ENCODE data around the gene ATP5ME. TPM values are rescaled to one million over a fixed set of nuclear protein-coding genes. Genes with fewer than 3 reads are reported as not detected.
"Not testable (repeated sequence)": the region's sequence is repeated elsewhere in the genome, so short reads cannot be mapped to it uniquely, and the experiment has no call there.

ATP5ME gene
- total and polyA plus RNA-seq, 5 donors: 689 to 1,352 (median 765) TPM

DNA sequence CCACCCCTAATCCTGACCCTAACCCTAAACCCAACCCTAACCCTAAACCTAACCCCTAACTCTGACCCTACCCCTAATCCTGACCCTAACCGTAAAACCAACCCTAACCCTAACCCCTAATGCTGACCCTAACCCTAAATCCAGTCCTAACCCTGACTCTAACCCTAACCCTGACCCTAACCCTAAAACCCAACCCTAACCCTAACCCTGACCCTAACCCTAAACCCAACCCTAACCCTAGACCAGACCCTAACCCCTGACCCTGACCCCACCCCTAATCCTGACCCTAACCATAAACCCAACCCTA lies 30.8 kb upstream of the ATP5ME start:
- intact Hi-C loops (cut with DNase I): no loop called here
- WGBS: 100% methylated on average over 1 of the region's 1 CpG
- H3K27ac ChIP-seq (ENCODE audit: low read length): no peak overlapping the region

DNA sequence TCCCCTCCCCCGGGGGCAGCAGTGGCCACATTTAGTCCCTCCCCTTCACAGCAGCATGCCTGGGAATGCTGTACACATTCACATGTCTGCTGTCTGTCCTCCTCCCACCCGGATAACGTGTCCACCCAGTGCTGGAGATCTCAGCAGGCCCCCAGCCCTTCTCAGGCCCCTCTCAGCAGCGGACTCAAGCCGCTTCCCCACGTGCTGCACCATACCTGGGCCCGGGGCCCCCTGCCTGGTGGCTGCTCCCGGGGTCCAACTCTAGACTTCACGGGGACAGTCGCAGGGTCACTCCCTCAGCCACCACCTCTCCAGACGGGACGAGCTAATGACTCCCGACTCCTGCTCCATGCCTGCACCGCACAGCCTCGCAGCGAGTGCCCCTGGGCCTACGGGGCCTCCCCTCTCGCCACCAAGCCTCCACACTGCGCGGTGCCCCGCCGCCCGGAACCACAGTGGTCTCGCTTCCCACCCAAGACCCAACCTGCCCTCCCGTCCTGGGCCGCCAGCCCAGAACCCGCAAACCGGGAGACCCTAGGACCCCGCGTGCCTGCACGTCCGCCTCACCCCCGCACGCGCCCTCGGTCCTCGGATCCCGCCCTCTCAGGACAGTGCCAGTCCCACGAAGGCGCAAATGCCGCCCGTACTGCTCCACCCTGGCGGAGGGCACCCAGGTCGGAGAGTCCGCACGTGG lies 30.3 kb upstream of the ATP5ME start:
- 93% methylated on average over 46 of the region's 46 CpGs for WGBS
- no peak overlapping the region for H3K4me3 ChIP-seq (ENCODE audit: low read length)
- H3K27me3 ChIP-seq (ENCODE audit: control insufficient read depth, insufficient read depth): no peaks in the 10 kb centered on the region
- intact Hi-C loops (cut with DNase I): no loop called here
- H3K9me3 ChIP-seq (ENCODE audit: control insufficient read depth, low read length): no peaks in the 10 kb centered on the region
- H3K4me1 ChIP-seq (ENCODE audit: control insufficient read depth, insufficient read depth, low read length): peaks cover 5% of the 10 kb centered on the region
- ATAC-seq: peak in 1 of 2 donors; percentile 2
- no peak overlapping the region for H3K27ac ChIP-seq (ENCODE audit: low read length)
- DNase-seq: peak; percentile 38 to 76 (median 74)

More for the DNA sequence above, 30.8 kb upstream of the ATP5ME start:
- peak overlapping the region; percentile 4 for H3K4me3 ChIP-seq (ENCODE audit: low read length)
- H3K27me3 ChIP-seq (ENCODE audit: control insufficient read depth, insufficient read depth): no peaks in the 10 kb centered on the region
- no peak for DNase-seq
- H3K9me3 ChIP-seq (ENCODE audit: control insufficient read depth, low read length): no peaks in the 10 kb centered on the region
- H3K4me1 ChIP-seq (ENCODE audit: control insufficient read depth, insufficient read depth, low read length): peaks cover 5% of the 10 kb centered on the region
- peak in 1 of 2 donors; percentile 1 for ATAC-seq

DNA sequence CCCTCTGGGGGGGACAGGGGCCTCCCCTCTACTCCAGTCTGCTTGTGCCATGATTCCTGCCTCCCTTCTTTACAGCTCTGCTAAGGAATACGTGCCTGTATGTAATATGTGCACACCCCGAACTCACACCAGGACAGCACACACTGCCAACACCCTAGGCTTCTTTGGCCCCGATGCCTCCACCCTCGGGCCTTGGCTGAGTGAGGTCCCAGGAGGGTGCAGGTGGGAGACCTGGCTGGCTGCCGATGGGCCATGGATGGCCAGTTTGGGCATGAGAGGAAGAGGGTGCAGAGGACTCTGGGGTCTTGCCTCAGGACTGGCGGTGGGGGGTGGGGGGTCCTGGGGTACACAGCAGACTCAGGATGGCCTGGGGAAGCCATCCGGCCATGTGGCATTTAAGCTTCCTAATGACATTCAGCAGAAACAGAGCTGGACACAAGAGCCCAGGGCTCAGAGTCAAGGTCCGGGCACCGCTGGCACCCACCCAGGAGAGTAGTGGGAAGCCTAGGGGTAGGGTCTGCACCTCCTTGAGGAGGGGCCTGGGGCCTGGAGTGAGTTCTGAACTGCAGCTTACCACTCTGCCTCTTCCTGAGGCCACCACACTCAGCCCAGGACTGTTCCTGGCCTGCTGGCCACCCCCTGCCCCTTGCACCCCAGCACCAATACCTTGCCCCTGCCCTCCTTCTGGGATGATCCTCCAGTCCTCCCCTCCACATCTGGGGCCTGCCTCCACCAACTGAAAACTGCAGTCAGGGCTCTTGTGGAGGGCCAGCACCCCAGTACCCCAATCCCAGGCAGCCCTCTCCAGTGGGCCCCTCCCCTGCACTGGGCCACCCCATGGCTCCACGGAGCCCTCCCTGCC lies 29.5 kb upstream of the ATP5ME start:
- Histone ChIP-seq H3K27ac (ENCODE audit: low read length) (no peak overlapping the region), H3K4me1 (ENCODE audit: control insufficient read depth, insufficient read depth, low read length) (peaks cover 3% of the 10 kb centered on the region), H3K4me3 (ENCODE audit: low read length) (no peak overlapping the region), H3K27me3 (ENCODE audit: control insufficient read depth, insufficient read depth) (no peaks in the 10 kb centered on the region), H3K9me3 (ENCODE audit: control insufficient read depth, low read length) (no peaks in the 10 kb centered on the region)
- ATAC-seq (no peak), DNase-seq (peak in 1 of 3 donors; percentile 65)
- intact Hi-C loops (cut with DNase I): no loop called here
- WGBS: 82% methylated on average over 10 of the region's 10 CpGs

DNA sequence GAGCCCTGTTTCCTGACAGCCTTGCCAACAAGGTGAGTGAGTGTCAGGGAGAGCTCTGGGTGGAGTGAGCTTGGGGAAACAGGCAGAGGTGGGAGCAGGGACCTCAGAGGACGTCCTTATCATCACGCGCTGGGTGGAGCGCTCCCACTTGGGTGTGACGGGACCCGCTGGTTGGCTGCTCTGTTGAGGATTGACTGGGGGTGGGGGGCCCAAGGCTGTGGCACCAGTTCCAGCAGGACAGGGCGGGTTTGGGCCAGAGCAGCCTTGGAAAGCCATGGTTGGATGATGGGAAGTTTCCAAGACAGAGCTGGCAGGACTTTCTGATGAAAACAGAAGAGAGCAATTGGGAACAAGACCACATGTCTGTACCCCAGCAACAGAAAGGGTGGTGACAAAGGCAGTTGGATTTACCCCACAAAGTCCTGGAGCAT lies 28.6 kb upstream of the ATP5ME start:
- WGBS: 67% methylated on average over 7 of the region's 7 CpGs
- no peaks in the 10 kb centered on the region for H3K4me1 ChIP-seq (ENCODE audit: control insufficient read depth, insufficient read depth, low read length)
- no peaks in the 10 kb centered on the region for H3K27me3 ChIP-seq (ENCODE audit: control insufficient read depth, insufficient read depth)
- H3K4me3 ChIP-seq (ENCODE audit: low read length): no peak overlapping the region
- no peak overlapping the region for H3K27ac ChIP-seq (ENCODE audit: low read length)
- H3K9me3 ChIP-seq (ENCODE audit: control insufficient read depth, low read length): no peaks in the 10 kb centered on the region
- intact Hi-C loops (cut with DNase I): no loop called here
- ATAC-seq (no peak), DNase-seq (peak in 1 of 3 donors; percentile 41)

DNA sequence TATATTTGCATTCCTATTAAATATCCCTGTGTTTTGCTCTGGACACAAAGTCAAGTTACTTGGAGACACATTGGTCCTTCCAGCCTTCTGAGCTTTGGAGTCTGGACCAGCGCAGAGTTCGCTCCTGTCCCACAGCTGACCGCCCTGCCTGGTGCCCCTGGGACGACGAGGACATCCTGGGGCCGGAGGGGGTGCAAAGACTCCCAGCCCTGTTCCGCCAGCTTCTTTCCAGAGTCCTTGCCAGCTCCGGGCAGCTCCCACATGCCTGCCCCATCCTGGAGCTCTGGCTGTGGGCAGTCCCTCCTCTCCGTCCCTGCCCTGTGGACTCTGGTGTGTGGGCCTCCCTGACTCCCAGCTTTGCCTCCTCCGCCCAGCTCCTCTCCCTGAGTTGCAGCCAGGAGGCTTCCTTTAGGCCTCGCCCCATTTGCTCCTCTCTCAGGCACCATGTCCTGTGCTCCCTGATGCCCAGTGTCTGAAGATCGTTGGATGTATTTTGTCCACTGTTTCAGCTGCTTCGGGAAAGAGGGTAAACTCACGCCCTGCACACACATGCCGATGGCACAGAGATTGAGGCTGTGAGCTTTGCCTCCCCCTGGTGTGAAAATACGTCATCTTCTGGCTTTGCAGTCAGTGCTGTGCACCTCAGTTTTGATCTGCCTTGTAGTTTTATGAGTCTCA lies 26.6 kb upstream of the ATP5ME start:
- peak in 1 of 3 donors; percentile 18 for DNase-seq
- 75% methylated on average over 16 of the region's 16 CpGs for WGBS
- intact Hi-C loops (cut with DNase I): no loop called here
- H3K27ac ChIP-seq (ENCODE audit: low read length): no peak overlapping the region
- no peak overlapping the region for H3K4me3 ChIP-seq (ENCODE audit: low read length)
- ATAC-seq: no peak
- no peaks in the 10 kb centered on the region for H3K9me3 ChIP-seq (ENCODE audit: control insufficient read depth, low read length)
- H3K27me3 ChIP-seq (ENCODE audit: control insufficient read depth, insufficient read depth): no peaks in the 10 kb centered on the region
- no peaks in the 10 kb centered on the region for H3K4me1 ChIP-seq (ENCODE audit: control insufficient read depth, insufficient read depth, low read length)

DNA sequence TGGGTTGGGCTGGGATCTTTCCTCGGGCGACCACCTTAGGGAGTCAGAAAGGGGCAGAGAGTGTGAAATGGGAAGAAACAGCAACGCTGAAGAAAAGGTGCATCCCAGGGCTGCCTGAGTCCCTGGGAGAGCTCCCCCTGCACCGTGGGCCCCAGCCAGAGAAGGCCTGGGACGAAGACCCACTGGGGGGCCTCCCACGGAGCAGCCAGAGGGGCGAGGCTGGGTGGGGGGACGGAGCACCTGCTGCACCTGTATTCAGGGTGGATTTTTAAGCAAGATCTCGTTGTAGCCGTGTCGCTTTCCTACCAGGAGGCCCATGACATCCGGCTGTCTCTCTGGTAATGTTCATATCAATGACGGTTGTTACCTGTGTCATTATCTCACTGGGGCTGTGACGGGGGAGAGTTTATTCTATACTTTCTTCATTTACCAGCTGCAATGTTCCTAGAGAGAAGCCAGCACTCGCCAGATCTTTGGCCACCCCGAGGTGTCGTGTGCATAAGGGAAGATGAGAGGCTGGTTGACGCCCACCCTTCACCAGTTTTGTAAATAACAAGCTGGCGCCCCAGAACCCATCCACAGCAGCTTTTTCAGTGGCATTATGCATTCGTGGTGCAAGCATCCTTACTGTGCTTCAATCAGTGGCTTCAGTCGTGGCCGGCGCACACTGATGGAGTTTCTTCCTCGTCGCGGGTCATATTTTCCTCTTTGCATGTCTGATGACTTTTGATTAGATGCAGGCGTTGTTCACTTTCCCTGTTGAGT lies 25.9 kb upstream of the ATP5ME start:
- no peaks in the 10 kb centered on the region for H3K27me3 ChIP-seq (ENCODE audit: control insufficient read depth, insufficient read depth)
- ATAC-seq (no peak), DNase-seq (peak in 1 of 3 donors; percentile 16)
- 81% methylated on average over 27 of the region's 27 CpGs for WGBS
- intact Hi-C loops (cut with DNase I): no loop called here
- H3K4me1 ChIP-seq (ENCODE audit: control insufficient read depth, insufficient read depth, low read length): no peaks in the 10 kb centered on the region
- H3K27ac ChIP-seq (ENCODE audit: low read length): no peak overlapping the region
- H3K4me3 ChIP-seq (ENCODE audit: low read length): no peak overlapping the region
- H3K9me3 ChIP-seq (ENCODE audit: control insufficient read depth, low read length): no peaks in the 10 kb centered on the region

DNA sequence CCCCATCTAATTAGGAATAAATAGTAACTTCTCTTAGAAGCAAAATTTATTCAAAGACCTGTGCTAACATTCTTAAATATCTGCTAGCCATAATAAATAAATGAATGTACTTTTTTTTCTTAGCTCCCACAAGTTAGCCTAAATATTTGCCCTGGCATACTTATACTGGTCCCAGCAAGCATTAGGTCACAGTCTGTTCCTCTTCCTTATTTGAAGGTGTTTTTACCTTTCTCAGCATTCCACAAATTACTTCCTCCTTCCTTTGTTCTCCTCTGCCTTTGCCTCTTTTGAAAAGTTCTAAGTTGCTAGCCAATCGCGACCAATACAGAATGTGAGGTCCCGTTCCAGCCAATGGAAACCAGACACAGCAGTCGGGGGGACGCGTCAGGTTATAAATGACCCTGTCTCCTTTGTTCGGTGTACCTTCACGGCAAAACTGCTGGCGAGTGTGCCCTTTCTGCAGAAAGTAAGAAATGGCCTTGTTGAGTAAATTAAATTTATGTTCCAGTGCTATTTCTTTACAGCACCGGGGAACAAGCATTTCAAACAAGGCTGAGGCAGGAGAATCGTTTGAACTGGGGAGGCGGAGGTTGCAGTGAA lies 20.4 kb upstream of the ATP5ME start:
- H3K9me3 ChIP-seq (ENCODE audit: control insufficient read depth, low read length); H3K4me1 ChIP-seq (ENCODE audit: control insufficient read depth, insufficient read depth, low read length); H3K27ac ChIP-seq (ENCODE audit: low read length); H3K27me3 ChIP-seq (ENCODE audit: control insufficient read depth, insufficient read depth); ATAC-seq; H3K4me3 ChIP-seq (ENCODE audit: low read length); intact Hi-C loops (cut with DNase I): not testable (repeated sequence)
- 87% methylated on average over 12 of the region's 12 CpGs for WGBS
- DNase-seq: peak in 1 of 3 donors; percentile 7

DNA sequence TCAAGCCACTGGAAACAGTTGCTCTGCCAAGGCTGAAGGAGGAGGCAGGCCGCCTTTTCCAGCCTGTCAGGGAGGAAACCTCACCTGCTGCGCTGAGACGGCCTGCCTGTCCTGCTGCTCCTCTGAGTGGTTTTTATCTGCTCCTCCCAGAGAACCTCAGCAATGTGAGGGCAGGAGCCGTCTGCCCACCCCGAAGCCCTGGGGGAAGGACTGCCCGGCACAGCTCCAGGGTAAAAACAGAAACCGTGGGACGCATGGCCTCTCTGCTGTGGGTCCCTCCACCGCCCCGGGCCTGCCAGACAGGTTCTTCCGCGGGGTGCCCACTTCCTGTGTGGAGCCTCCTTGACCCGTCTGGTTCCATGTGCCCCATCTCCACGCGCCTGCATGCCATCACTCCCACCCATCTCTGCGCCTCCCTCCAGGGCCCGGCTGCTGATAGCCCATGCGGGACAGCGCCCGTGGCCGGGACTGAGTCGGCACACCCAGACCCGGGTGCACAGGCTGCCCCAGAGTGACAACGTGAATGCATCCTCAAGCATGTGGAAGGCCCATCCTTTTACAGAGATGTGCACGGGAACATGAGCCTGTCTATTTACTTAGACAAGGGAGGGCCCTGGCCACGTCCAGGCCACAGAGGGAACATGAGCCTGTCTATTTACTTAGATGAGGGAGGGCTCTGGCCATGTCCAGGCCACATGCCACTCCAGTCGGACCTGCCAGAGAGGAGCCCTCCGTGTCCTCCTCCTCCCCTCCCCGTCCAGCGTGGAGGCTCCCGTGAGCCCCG lies 18.9 kb upstream of the ATP5ME start:
- no peaks in the 10 kb centered on the region for H3K9me3 ChIP-seq (ENCODE audit: control insufficient read depth, low read length)
- intact Hi-C loops (cut with DNase I): no loop called here
- no peak for ATAC-seq
- WGBS: 77% methylated on average over 32 of the region's 32 CpGs
- DNase-seq: peak in 1 of 3 donors; percentile 52
- H3K4me3 ChIP-seq (ENCODE audit: low read length): no peak overlapping the region
- no peaks in the 10 kb centered on the region for H3K27me3 ChIP-seq (ENCODE audit: control insufficient read depth, insufficient read depth)
- peaks cover 5% of the 10 kb centered on the region for H3K4me1 ChIP-seq (ENCODE audit: control insufficient read depth, insufficient read depth, low read length)
- no peak overlapping the region for H3K27ac ChIP-seq (ENCODE audit: low read length)

DNA sequence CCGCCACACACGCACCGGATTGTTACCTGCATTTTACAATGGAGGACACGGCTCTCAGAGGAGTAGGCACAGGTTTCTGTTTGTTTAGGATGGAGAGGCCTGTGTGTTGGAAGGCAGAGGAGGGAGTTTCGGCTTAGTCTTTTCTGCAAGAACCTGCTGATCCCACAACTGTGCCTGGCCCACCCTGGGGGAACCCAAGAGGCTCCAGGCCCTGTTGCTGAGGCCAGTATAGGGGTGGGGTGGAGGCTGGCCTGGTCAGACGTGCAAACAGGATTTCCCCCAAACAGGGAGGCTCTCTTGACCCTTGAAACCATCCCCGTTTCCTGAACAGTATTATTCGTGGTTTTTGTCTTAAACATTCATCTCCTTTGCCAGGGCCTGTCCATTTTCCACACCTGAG lies 15.6 kb upstream of the ATP5ME start:
- Histone ChIP-seq H3K27me3 (ENCODE audit: control insufficient read depth, insufficient read depth) (no peaks in the 10 kb centered on the region), H3K4me3 (ENCODE audit: low read length) (peak overlapping the region; percentile 47), H3K4me1 (ENCODE audit: control insufficient read depth, insufficient read depth, low read length) (peaks cover 9% of the 10 kb centered on the region), H3K27ac (ENCODE audit: low read length) (peak overlapping the region; percentile 54), H3K9me3 (ENCODE audit: control insufficient read depth, low read length) (no peaks in the 10 kb centered on the region)
- 76% methylated on average over 8 of the region's 8 CpGs for WGBS
- no peak for ATAC-seq
- no peak for DNase-seq
- intact Hi-C loops (cut with DNase I): no loop called here
